CD4-positive, alpha-beta T cell treated with Interleukin-4 for 4 hours (primary cell): ENCODE data around the gene FLT3.
"Not testable (repeated sequence)": the region's sequence is repeated elsewhere in the genome, so short reads cannot be mapped to it uniquely, and the experiment has no call there.

ENCODE experiments used
- DNase-seq: peaks from one replicate; pipeline ENCODE4 v3.0.0-alpha.2; 2020

Gene FLT3

GRCh38 chr13:27971236-27971645 lies 129.1 kb downstream of the FLT3 start:
- DNase-seq = no peak

GRCh38 chr13:27970382-27971235 lies 129.8 kb downstream of the FLT3 start:
- DNase-seq = no peak

GRCh38 chr13:27969866-27970229 lies 130.5 kb downstream of the FLT3 start:
- DNase-seq = no peak

DNA sequence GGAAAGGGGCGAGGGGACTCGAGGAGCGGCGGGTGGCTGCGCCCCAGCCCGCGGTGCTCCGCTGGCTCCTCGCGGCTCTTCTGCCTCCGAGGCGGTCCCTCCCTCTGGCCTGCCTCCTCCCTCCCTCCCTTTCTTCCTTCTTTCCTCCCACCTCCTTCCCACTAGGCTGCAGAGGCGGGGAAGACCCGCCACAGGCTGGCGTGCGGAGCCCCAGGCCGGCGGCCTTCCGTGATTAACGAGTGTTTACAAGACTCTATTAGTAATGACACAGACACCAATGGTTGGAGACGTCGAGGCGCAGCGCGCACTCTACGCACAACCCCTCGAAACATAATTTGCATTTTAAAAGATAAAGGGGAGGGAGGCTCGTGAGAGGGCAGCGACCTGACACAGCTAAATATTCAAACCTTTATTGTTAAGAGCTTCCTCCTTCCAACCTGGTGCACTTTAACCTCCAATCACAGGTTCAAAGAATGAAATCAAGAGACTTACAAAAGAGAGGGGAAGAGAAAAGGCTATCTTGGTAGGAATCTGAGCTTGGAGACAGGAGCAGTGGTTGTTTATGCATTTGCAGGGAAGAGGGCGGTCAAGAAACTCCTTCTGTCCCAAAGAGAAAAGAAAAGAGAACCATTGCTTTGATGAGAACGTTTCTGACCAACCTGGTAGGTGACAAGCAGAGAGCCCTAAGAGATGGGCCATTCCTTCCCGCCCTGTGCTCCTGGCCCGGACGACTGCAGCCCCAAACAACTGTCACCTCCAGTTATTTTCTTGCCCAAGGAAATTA lies 131.1 kb downstream of the FLT3 start, which contains the start of gene CDX2:
Gene CDX2 (minus strand): TSS at position 234 of the 784 bp plus-strand sequence. CDS start 309 bp downstream, outside the sequence.
- no peak for DNase-seq

DNA sequence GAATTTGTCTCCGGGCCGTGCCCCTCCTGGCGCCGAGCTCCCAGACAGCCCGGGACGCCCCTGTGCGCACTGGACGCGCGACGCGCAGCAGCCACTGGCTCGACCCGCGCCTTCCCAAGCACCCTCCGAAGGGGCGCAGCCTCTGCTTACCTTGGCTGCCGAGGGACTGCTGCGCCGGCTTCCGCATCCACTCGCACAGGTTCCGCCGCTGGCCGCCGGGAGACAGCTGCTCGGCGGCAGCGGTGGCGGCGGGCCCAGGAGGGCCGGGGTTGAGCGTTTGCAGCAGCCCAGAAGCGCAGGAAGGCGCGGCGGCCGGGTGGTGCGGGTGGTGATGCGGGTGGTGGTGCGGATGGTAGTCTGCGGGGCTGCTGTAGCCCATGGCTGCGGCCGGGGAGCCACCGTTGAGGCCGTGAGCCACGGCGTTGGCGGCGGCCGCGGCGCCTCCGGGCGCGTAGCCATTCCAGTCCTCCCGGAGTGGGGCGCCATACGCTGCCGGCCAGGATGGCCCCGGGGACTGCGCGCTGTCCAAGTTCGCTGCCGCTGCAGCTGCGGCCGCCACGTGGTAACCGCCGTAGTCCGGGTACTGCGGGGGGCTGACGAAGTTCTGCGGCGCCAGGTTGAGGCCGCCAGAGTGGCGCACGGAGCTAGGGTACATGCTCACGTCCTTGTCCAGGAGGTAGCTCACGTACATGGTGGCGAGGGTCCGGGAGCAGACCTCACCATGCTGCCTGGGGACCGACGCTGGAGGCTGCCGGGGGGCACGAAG lies 131.9 kb downstream of the FLT3 start:
- DNase-seq = no peak

DNA sequence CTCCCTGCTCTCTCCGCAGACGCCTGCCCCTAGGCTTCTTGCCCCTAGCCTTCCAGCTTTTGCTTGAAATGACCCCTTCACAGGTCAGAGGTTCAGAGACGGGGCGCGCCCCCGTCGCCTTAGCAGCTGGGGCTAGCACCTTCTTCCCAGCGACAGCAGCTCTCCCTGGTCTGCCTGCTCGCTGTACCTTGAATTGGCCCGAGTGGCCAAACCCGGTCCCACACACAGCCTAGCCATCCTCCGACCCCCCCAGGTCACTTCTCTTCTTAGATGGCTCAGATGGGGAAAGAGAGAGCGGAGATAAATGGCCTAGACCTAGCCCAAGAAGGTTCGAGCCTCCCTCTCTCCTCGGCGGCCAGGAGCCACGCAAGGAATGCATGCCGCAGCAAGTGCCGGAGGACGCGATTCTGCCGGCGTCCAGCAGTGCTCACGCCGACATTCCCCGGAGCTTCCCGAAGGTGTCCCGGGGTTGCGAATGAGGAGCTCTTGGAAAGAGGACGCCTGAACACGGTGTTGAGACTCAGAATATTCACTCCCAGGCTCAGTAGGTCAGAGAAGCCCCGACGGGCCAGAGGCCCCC lies 132.6 kb downstream of the FLT3 start:
- DNase-seq = no peak

DNA sequence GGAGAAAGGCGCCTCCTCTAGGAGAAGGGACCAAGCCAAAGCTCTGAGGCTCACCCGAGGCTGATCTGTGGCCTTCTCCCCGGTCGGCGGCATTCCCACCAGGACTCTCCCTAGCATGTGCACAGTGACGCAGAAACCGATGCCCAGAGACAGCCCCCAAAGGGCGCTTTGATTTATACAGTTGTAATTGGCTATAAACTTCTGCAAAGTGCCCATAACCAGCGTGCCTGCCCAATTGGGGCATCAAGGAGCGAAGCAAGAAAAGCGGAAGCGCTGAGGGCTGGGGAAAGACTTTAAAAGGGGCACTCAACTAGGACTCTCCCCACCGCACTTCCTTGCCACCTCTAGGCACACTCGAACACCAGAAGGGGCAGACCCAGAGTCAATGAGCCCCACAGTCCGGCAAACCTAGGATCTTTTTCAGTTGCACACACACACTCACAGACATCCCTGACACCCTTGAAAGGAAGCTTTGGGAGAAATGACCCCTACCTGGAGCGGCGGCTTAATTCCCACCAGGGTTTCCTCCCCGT lies 133.1 kb downstream of the FLT3 start:
- no peak for DNase-seq

DNA sequence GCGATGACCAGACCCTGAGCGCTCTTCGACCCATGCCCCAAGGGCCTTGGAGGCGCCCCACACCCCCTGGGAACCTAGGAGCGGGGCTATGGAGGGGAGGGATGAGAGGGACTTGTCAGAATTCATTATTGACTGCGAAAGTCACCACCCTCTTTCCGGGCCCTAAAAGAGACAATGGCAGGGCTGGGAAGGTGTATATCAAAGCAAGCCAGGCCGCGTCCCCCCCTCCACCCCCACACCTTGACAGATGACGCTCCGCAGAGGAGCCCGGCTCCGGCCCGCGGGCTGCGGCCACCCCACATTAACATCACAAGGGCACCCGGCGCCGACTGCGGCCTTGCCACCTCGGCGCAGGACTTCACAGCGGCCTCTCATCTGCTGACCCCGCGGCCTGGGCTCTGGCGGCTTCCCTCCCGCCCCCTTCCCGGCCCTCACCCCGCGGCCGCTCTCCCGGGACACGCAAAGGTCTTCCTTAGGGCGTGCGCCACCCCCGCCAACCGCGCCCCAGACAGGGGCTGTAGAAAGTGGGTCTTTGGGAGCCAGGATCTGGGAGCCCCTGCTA lies 133.7 kb downstream of the FLT3 start:
- no peak for DNase-seq

DNA sequence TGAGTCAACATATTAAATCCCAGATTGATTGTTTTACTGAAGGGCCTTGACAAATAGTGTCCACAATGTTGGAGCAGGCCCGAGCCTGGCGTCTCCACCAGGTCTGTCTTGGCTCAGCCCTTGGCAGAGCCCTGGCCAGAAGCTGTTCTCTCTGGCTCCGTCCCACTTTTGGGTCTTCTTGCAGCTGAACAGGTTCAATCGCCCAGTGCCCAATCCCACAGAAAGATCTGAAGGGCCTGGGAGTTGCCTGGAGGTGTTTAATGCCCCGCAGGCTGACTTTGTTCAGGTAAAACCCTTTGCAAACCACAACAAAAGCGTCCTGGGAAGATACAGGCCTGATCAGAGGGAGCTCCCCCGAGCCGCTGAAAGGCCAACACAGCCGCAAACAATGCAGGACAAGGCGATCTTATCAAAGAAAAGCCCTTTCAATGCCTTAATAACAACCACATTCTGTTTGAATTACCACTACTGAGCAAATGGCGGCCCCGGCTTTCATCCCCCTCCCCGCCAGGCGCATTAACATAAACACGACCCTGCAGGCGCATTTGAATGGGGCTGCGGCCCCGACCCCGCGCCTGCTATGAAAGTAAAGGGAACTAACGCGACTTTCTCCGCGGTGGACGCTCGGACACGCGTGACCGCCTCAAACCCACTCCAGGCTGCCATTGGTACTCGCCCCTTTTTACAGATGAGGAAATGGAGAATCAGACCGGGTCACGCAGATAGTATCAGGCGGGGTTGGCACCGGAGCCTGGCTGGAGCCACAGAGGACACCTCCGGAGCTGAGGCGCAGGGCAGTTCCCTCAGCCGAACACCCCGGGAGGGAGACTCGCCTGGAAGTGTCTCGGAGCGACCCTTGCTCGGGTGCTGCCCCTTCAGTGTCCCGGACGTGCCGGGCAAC lies 134.4 kb downstream of the FLT3 start:
- no peak for DNase-seq

- no peak for DNase-seq
These were observed 135.0 kb downstream of the FLT3 start for GRCh38 chr13:27965343-27965739.

DNA sequence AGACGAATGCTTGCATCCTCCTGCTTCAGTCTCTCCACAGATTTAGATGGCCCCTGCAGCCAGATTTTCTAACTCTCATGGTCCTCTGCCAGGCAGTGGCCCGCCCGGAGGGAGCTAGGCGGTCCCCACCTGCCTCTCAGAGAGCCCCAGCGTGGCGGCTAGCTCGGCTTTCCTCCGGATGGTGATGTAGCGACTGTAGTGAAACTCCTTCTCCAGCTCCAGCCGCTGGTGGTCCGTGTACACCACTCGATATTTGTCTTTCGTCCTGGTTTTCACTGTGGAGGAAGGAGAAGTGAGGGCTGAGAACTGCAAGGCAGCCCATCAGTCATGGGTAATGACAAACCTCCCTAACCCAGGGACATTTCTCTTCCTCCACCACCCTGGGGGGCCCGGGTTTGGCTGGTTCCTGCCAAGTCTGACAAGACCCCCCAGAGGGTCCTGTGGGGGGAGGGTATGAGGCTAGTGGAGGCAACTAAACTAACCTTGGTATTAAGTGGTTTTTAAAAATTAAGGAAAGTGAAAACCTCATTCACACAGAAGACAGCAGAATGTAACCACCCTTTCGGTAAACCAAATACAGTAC lies 135.5 kb downstream of the FLT3 start:
- DNase-seq = no peak

GRCh38 chr13:27964206-27964605 lies 136.2 kb downstream of the FLT3 start:
- not testable (repeated sequence) for DNase-seq

- no peak for DNase-seq
These were observed 136.9 kb downstream of the FLT3 start for GRCh38 chr13:27963491-27963890.

- no peak for DNase-seq
These were observed 137.4 kb downstream of the FLT3 start for GRCh38 chr13:27962982-27963381.

DNA sequence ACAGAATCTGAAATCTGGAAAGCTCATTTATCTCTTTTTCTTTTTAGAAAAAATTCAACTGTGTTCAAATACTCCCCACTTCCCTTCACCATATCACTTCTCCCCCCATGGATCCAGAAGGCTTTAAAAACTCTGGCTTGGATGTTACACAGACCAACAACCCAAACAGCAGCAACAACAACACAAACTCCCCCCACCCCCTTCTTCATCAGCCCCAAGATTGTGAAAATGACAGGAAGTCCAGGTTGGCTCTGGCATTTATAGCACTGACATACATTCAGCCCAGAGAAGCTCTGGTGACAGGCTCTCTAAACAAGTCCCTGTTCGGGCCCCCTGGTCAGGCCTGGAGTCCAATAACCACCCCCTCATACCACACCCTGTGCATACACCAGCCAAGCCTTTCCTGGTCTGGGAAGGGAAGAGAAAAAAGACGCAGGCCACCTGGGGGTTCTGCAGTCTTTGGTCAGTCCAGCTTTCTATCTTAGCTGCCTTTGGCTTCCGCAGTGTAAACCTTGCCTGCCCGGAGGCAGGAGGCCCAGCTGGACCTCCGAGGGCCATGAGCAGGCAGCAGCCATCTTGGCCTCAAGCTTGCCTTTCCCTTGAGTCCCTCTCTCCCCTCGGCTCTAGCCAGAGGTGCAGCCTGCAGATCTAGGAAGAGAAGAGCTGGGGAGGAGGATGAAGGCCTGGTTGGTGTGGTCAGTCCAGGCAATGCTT lies 138.1 kb downstream of the FLT3 start:
- DNase-seq = no peak

- DNase-seq = no peak
These were observed 138.9 kb downstream of the FLT3 start for GRCh38 chr13:27961227-27962085.

DNA sequence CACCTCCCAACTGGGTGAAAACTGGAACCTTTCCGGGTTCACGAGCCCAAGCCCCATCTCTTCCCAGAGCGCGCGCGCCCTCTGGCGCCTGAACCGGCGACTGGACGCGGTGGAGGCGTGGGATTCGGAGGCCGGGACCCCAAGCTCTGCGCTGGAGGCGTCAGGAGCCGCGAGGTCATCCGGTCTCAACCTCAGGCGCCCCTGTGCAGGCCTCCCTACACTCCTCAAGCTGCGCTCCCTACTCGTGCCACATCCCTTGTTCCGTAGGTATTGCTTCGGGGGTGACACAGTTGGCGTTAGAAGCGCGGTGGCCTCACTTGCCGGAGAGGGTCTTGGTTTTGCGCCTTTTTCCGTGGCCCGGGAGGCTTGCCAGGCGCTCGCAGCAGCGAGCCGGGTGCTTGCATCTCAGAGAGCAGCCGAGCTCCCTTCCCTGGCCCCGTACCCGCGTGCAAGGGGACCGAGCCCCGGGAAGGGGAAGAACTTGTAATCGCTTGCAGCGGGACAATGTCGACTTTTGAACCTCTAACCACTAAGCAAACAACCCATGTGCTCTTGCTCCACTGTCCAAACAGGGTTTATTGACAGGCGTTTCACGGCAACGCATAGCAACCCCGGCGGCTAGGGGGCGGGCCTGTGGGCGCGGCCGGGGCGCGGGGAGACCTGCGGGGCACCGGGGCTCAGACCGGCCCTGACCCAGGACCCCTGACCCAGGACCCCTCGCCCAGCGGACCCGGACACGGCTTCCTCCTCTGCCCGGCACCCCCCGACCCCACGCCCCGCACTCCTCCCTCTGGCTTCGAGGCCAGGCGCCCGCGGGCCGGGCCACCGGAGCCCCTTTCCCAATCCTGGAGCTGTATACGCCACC lies 139.8 kb downstream of the FLT3 start:
- no peak for DNase-seq

GRCh38 chr13:27959976-27960361 lies 140.4 kb downstream of the FLT3 start:
- no peak for DNase-seq
